Stimulated activated CD8-positive, alpha-beta memory T cell treated with anti-CD3 and anti-CD28 coated beads, Interleukin-15, amount 100 ng/mL, for 1 hour (primary cell): ENCODE data around the gene ECHDC1.
"Not testable (repeated sequence)": the region's sequence is repeated elsewhere in the genome, so short reads cannot be mapped to it uniquely, and the experiment has no call there.

Experiments
- DNase-seq: peaks from one replicate; pipeline ENCODE4 v3.0.0-alpha.2; 2020; ENCODE audit warnings: low read depth

The ECHDC1 gene

GRCh38 chr6:127341471-127342202 lies 1.8 kb downstream of the ECHDC1 start:
- DNase-seq: no peak

- no peak for DNase-seq
Observed at GRCh38 chr6:127340171-127340570, 3.2 kb downstream of the ECHDC1 start.

- no peak for DNase-seq
Observed at GRCh38 chr6:127338936-127339335, 4.5 kb downstream of the ECHDC1 start.

GRCh38 chr6:127332383-127332961 lies 10.9 kb downstream of the ECHDC1 start:
- DNase-seq: no peak

DNA sequence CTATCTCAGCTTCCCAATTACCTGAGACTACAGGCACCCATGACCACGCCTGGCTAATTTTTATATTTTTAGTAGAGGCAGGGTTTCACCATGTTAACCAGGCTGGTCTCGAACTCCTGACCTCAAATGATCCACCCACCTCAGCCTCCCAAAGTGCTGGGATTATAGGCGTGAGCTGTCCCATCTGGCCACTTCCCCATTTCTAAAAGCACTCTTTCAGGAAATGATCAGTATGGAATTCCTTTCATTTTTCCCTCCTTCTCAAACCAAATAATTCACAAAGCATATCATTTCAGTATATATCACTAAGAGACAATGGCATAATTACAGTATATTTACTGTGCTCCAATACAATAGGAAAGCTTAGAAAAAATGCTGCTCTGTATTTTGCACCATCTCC lies 12.2 kb downstream of the ECHDC1 start:
- not testable (repeated sequence) for DNase-seq

DNA sequence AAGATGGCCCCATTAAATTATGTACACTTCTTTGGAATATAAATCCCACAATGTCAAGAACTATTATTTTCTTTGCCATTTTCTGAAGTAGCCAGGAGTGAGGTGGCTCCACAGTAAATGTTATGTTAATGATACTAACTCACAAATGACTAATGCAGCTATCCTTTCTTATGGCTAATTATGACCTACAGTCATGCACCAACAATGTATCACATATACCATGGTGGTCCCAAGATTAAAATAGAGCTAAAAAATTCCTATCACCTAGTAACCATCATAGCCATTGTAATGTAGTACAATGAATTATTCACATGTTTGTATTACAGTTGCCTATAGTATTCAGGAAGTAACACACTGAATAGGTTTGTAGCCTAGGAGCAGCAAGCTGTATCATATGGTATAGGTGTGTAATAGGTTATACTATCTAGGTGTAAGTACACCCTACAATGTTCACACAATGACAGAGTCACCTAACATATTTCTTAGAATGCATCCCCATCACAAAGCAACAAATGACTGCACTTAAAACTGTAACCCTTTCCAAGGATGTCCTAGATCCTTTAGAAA lies 15.3 kb downstream of the ECHDC1 start:
- no peak for DNase-seq

- DNase-seq: no peak
Observed at GRCh38 chr6:127319686-127320085, 23.7 kb downstream of the ECHDC1 start.

DNA sequence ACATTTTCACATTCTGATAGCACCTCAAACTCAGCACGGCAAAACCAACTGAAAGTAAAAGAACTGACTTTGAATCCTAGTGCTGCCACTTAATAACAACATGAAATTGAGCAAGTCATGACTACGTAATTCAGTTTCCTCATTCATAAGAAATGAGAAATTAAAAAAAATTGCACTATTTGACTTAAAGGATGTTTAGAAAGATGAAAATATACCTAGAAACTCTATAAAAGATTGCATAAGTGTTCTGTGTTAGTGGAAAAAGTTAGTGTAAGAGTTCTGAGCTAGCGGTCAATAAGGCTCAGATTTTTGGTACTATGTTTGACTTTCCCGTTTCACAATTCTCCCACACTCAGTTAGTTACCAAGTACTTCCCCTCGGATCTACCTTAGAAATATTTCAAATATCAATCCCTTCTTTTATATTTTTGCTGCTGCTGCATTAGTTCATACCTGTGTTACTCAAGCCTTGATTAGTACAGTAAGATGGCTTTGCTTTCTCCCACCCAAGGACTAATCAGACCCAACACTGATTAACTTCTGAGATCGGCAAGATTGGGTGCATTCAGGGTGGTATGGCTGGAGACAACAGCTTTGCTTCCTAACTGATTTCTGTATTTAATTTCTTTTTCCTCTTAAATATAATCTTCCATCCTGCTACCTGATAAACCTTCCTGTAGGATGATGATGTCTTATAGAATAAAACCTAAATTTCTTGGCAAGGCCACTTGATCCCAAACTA lies 25.9 kb downstream of the ECHDC1 start:
- no peak for DNase-seq

DNA sequence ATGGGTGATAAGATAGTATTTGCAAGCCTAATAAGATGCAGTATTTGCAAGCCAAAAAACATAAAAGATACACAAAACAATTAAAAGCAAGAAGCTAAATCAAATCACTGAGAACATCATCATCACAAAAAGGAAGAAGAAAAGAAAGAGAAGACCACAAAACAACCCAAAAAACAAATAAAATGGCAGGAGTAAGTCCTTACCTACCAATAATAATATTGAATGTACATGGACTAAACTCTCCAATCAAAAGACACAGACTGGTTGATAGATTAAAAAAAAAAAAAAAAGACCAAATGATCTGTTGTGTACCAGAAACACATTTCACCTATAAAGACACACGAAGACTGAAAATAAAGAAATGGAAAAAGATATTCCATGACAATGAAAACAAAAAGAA lies 37.7 kb downstream of the ECHDC1 start:
- DNase-seq: no peak

- no peak for DNase-seq
Observed at GRCh38 chr6:127303917-127304316, 39.5 kb downstream of the ECHDC1 start.

DNA sequence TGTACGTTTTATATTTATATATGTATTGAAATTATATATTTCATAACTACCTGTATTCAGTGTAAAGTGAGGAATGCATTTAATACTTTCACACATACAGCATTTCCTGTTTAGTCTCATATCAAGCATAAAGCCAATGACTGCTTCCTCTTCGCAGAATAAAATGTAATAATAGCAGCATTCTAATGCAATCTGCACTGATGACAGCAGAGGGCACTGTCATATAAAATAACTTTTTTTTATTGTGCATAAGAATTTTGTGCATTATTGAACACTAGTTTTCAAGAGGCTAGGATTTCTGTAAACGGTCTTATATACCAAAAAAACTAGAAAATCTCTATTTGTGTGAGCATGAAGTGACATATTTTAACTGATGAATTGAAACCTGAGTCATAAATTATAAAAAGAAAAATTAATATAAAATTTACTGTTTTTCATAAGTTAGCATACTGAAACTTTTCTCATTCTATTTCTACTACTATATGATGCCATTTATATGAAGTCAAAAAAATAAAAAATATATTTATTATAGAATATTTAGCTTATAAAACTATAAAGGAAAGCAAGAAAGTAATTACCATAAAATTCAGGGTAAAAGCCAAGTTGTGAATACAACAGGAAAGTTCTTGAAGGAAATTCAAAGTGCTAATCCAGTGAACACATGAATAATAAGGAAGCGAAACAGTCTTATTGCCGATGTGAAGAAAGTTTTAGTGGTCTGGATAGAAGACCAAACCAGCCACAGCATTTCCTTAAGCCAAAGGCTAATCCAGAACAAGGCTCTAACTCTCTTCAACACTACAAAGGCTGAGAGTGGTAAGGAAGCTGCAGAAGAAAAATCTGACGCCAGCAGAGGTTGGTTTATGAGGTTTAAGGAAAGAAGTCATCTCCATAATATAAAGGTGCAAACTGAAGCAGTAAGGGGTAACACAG lies 40.4 kb downstream of the ECHDC1 start:
- DNase-seq: peak; percentile 21

DNA sequence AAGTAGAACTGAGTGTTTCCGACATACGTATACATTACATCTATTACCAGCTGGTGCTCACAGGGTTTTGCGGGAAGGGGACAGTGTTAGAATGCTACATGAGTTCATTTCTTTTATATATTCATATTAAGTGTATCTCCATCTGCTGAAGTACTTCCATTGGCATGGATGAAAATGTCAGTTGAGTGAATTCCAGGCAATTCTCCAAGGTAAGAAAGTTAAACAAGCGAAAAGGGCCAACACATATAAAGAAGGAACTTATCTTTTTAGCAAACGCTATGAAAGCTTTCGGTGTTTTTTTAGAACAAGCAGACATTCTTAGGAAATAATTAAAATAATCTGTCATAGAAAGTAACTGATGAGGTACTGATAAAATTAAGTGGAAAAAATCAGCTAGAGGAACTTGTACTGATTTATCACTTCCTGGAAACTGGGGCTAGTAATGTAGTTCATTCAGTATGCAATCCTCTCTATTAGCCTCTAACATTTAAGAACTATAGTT lies 42.2 kb downstream of the ECHDC1 start:
- DNase-seq: no peak

DNA sequence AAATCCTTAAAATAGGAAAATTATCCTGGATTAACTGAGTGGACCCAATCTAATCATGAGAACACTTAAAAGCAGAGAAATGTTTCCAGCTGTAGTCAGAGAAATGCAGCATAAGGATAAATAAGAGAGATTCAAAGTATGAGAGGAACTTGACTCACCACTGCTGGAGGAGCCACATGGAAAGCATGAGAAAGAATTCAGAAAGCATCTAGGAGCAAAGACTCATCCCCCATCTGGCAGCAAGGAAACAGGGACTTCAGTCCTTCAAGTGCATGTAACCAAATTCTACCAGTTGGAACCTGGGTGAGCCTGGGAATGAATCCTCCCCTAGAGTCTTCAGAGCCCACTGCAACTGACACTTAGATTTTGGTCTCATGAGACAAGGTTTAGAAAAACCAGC lies 43.0 kb downstream of the ECHDC1 start:
- no peak for DNase-seq

- no peak for DNase-seq
Observed at GRCh38 chr6:127299522-127300240, 43.7 kb downstream of the ECHDC1 start.

DNA sequence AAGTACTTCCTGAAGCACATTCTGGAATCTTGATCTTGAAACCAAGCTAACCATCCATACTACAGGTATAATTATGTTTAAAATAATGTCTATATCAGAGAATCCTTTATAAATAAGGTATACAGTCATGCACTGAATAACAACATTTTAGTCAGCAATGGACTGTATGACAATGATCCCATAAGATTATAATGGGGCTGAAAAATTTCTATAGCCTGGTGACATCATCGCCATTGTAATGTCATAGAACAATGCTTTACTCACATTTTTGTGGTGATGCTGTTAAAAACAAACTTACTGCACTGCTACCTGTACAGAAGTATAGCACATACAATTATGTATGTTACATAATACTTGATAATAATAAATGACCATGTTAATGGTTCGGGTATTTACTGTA lies 44.9 kb downstream of the ECHDC1 start:
- no peak for DNase-seq

GRCh38 chr6:127297502-127298070 lies 45.8 kb downstream of the ECHDC1 start:
- DNase-seq: no peak

- DNase-seq: no peak
Observed at GRCh38 chr6:127291495-127291894, 51.9 kb downstream of the ECHDC1 start.

DNA sequence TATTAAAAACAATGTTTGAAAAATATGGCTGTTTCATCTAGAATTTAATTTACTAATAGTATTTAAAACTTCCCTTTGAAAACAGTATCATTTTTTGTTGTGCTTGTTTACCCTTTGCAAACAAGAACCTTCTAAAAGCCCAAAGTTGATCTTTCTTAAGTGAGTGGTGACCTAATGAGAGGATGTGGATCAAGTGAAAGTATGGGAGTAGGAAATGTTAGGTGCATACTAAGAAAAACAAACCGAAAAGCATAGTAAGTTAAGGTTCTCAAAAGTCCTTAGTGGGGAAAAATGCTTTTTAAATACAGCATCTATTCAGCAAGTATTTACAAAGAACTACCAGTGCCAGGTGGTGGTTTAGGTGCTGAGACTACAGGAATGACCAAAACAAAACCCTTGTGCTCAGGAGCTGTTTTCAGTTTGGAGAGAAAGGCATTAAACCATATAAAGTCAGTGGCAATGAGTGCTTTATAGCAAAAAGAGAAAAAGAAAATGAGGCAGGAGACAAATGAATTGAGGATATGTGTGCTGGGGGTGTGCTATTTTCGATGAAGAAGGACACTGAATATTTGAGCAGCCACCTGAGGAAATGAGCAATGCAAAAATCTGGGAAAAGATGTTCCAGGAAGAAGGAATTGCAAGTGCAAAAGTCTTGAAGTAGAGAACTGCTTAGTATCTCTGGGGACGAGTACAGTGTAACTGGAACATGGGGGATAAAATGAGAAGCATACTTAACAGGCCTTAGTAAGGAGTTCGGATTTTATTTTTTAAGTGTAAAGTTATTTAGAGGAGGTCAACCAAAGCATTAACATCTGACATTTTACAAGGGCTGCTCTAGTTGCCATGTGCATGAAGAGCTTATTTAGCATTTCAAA lies 52.8 kb downstream of the ECHDC1 start:
- no peak for DNase-seq

DNA sequence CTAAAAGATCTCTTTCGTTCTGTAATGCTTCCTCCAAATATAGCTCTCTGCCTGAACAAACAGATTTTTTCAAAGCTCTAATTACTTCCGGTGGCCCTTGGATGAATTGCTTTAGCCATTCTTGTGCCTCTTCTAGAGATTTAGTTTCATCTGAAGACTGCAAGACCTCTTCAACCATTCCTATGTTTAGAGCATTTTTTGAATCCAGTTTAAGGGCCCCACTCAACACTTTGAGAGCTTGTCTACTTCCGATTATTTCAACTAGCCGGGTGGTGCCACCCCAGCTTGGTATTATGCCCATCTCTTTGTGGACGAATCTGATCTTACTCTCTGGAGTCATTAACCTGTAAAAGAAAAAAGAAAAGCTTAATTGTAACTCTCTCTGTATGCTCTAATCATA lies 53.5 kb downstream of the ECHDC1 start:
- DNase-seq: no peak

GRCh38 chr6:127288705-127289104 lies 54.7 kb downstream of the ECHDC1 start:
- no peak for DNase-seq
